SK-N-SH treated with all-trans-retinoic acid at 6 μM for 48 hours (cell line): ENCODE measurements around the gene IL24.

ENCODE experiments used
- ARNTL ChIP-seq: fragments of 450-650 bp; formaldehyde crosslinking; IDR thresholded peaks from 2 replicates; pipeline ENCODE4 v1.5.0; 2020; ENCODE audit warnings: low read depth, mild to moderate bottlenecking, moderate library complexity, borderline replicate concordance
- CSDC2 ChIP-seq: fragments of 250-450 bp; sonication (Bioruptor Pico); IDR thresholded peaks from 2 replicates; pipeline ENCODE4 v1.5.0; 2020; ENCODE audit warnings: mild to moderate bottlenecking, moderate library complexity
- OSR1 ChIP-seq: fragments of 250-450 bp; sonication (Bioruptor Pico); IDR thresholded peaks from 2 replicates; pipeline ENCODE4 v1.8.0; 2022; ENCODE audit warnings: moderate library complexity, mild to moderate bottlenecking, inconsistent platforms
- PATZ1 ChIP-seq: fragments of 250-450 bp; sonication (Bioruptor Pico); IDR thresholded peaks from 2 replicates; pipeline ENCODE4 v1.8.0; 2020; ENCODE audit warnings: mild to moderate bottlenecking, moderate library complexity, borderline replicate concordance
- RARB ChIP-seq: fragments of 250-450 bp; sonication (Bioruptor Pico); IDR thresholded peaks from 2 replicates; pipeline ENCODE4 v1.8.0; 2021; ENCODE audit warnings: mild to moderate bottlenecking, moderate library complexity
- SNAI2 ChIP-seq: fragments of 250-450 bp; sonication (Bioruptor Pico); IDR thresholded peaks from 2 replicates; pipeline ENCODE4 v1.5.0; 2020; ENCODE audit warnings: mild to moderate bottlenecking, moderate library complexity
- TOX ChIP-seq: fragments of 250-450 bp; sonication (Bioruptor Pico); IDR thresholded peaks from 2 replicates; pipeline ENCODE4 v1.8.0; 2021; ENCODE audit warnings: mild to moderate bottlenecking, moderate library complexity, borderline replicate concordance
- ZFP3 ChIP-seq: fragments of 250-450 bp; sonication (Bioruptor Pico); IDR thresholded peaks from 2 replicates; pipeline ENCODE4 v1.5.0; 2020; ENCODE audit warnings: mild to moderate bottlenecking, moderate library complexity
- ZFP30 ChIP-seq: fragments of 450-650 bp; formaldehyde crosslinking; IDR thresholded peaks from 2 replicates; pipeline ENCODE4 v1.5.0; 2022; ENCODE audit warnings: mild to moderate bottlenecking, moderate library complexity
- ZNF565 ChIP-seq: fragments of 450-650 bp; formaldehyde crosslinking; conservative IDR thresholded peaks from 2 replicates; pipeline ENCODE4 v1.5.0; 2020; ENCODE audit warnings: low read depth, mild to moderate bottlenecking, moderate library complexity
- ZNF8 ChIP-seq: fragments of 450-650 bp; formaldehyde crosslinking; IDR thresholded peaks from 2 replicates; pipeline ENCODE4 v1.5.0; 2020; ENCODE audit warnings: mild to moderate bottlenecking, moderate library complexity
- TF ChIP-seq, protein P1 (sequence below): fragments of 250-450 bp; sonication (Bioruptor Pico); IDR thresholded peaks from 2 replicates; pipeline ENCODE4 v1.5.1; 2020; ENCODE audit warnings: low read depth, mild to moderate bottlenecking, moderate library complexity

DNA sequence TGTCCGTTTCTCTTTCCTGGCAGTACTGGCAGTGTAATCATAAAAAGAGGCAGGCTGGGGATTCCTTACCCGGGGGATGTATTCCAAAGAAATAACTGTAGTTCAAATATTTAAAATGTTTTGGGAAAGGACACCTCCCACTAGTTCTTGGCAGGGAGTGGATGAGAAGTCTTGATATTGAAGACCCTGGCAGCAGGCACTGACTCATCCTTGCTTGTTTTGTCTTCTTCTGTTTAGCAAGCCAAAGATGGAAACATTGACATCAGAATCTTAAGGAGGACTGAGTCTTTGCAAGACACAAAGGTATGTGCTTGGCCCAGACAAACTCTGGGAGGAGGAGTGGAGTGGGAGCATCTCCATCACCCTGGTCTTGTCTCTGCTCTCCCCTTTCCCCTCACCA, 31.2 kb upstream of the IL24 start:
- TF ChIP-seq TOX (CRISPR knock-in tag) (no peak), SNAI2 (CRISPR knock-in tag) (no peak), ZNF565 (CRISPR knock-in tag) (no peak), PATZ1 (CRISPR knock-in tag) (no peak), ZFP30 (no peak), ZFP3 (CRISPR knock-in tag) (no peak), OSR1 (CRISPR knock-in tag) (no peak), CSDC2 (CRISPR knock-in tag) (no peak), ZNF8 (CRISPR knock-in tag) (no peak), ARNTL (CRISPR knock-in tag) (no peak), RARB (CRISPR knock-in tag) (no peak)
- TF ChIP-seq, protein P1, sequence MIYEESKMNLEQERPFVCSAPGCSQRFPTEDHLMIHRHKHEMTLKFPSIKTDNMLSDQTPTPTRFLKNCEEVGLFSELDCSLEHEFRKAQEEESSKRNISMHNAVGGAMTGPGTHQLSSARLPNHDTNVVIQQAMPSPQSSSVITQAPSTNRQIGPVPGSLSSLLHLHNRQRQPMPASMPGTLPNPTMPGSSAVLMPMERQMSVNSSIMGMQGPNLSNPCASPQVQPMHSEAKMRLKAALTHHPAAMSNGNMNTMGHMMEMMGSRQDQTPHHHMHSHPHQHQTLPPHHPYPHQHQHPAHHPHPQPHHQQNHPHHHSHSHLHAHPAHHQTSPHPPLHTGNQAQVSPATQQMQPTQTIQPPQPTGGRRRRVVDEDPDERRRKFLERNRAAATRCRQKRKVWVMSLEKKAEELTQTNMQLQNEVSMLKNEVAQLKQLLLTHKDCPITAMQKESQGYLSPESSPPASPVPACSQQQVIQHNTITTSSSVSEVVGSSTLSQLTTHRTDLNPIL (CRISPR knock-in tag) = no peak
